ENCODE data around the gene ZNF33B. TPM values are rescaled to one million over a fixed set of nuclear protein-coding genes. Genes with fewer than 3 reads are reported as not detected.
A peak's percentile ranks its signal among the peaks of the same experiment; 100 is the strongest.

Gene ZNF33B
- total RNA-seq, 2 experiments from 2014 or later = 12.6 to 19.9 TPM

DNA sequence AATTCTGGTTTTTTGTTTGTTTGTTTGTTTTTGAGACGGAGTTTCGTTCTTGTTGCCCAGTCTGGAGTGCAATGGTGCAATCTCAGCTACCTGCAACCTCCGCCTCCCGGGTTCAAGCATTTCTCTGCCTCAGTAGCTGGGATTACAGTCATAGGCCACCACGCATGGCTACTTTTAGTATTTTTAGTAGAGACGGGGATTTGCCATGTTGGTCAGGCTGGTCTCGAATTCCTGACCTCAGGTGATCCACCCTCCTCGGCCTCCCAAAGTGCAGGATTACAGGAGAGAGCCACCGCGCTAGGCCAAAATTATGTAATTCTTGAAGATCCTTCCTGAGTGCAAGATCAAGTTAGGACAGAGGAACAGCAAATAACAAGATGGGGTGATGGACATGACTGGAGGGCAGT lies 719 bp downstream of the ZNF33B start:
- peaks cover 29% of the 10 kb centered on the region for H3K36me3 ChIP-seq (ENCODE audit: insufficient read depth, low read length)
- ChIA-PET POLR2A (no interaction called here), CTCF (ENCODE audit: unreplicated experiment) (no interaction called here)
- peak overlapping the region; percentile 76 for H3K4me3 ChIP-seq (ENCODE audit: low read depth, low read length, poor library complexity, severe bottlenecking)
- TF ChIP-seq, protein P1, sequence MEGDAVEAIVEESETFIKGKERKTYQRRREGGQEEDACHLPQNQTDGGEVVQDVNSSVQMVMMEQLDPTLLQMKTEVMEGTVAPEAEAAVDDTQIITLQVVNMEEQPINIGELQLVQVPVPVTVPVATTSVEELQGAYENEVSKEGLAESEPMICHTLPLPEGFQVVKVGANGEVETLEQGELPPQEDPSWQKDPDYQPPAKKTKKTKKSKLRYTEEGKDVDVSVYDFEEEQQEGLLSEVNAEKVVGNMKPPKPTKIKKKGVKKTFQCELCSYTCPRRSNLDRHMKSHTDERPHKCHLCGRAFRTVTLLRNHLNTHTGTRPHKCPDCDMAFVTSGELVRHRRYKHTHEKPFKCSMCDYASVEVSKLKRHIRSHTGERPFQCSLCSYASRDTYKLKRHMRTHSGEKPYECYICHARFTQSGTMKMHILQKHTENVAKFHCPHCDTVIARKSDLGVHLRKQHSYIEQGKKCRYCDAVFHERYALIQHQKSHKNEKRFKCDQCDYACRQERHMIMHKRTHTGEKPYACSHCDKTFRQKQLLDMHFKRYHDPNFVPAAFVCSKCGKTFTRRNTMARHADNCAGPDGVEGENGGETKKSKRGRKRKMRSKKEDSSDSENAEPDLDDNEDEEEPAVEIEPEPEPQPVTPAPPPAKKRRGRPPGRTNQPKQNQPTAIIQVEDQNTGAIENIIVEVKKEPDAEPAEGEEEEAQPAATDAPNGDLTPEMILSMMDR (conservative IDR thresholded peaks at IDR 0.05; ENCODE audit: low read length) = no peak
- no peak for TF ChIP-seq EZH2phosphoT487 (IDR thresholded peaks at IDR 0.05; ENCODE audit: borderline replicate concordance, low read depth, low read length)
- no peaks in the 10 kb centered on the region for H3K9me2 ChIP-seq (ENCODE audit: insufficient read depth, low read length)
- peak overlapping the region; percentile 86 for H3K4me2 ChIP-seq (ENCODE audit: low read length)
- peak overlapping the region; percentile 86 for H3K27ac ChIP-seq (ENCODE audit: low read depth, low read length, poor library complexity, severe bottlenecking)
- H3K9me3 ChIP-seq (ENCODE audit: low read length) = no peaks in the 10 kb centered on the region
- peaks cover 26% of the 10 kb centered on the region for H3K79me2 ChIP-seq (ENCODE audit: insufficient read depth, low read depth, low read length)
- DNase-seq (ENCODE audit: low spot score) = no peak
- no peaks in the 10 kb centered on the region for H4K20me1 ChIP-seq (ENCODE audit: insufficient read depth, low read length)
- peak overlapping the region; percentile 96 for H2AFZ ChIP-seq (ENCODE audit: low read length)
- intact Hi-C loops (cut with micrococcal nuclease; ENCODE audit: unreplicated experiment) = loop anchor here (1.0 to 10.0 kb wide), 3 partner anchors 85 to 497 kb away; partner anchors contain the start of genes BMS1 and CSGALNACT2
- H3K4me1 ChIP-seq (ENCODE audit: insufficient read depth, low read length, poor library complexity, severe bottlenecking) = peaks cover 20% of the 10 kb centered on the region
- BruUV-seq (replicated peaks) = no TSS peak

DNA sequence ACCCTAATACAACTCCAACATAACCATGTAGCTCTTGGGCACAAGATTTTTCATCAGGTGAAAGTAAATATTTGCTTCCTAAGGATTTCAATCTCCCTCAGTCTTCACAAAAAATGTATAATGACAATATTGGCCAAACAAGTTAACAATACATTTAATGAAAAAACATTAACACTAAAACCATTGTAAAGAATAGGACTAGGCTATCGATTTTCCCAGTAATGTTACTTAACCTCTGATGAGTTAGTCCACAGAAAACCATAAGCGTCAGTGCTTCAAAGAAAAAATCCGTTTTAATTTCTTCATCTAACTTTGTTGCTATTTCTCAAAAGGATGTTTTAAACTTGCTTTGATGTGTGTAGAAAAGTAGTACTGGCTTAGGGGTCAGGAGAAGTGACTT lies 1.2 kb downstream of the ZNF33B start:
- intact Hi-C loops (cut with micrococcal nuclease; ENCODE audit: unreplicated experiment) = loop anchor here (10.0 kb wide), 1 partner anchor 498 kb away; the partner anchor contains the start of gene CSGALNACT2
- Histone ChIP-seq H3K9me2 (ENCODE audit: insufficient read depth, low read length) (no peaks in the 10 kb centered on the region), H3K9me3 (ENCODE audit: low read length) (no peaks in the 10 kb centered on the region), H3K4me2 (ENCODE audit: low read length) (peak overlapping the region; percentile 86), H2AFZ (ENCODE audit: low read length) (peak overlapping the region; percentile 96; the same call in 1 of the 2 replicates), H3K36me3 (ENCODE audit: insufficient read depth, low read length) (peaks cover 34% of the 10 kb centered on the region), H4K20me1 (ENCODE audit: insufficient read depth, low read length) (no peaks in the 10 kb centered on the region), H3K4me1 (ENCODE audit: insufficient read depth, low read length, poor library complexity, severe bottlenecking) (peaks cover 20% of the 10 kb centered on the region), H3K27ac (ENCODE audit: low read depth, low read length, poor library complexity, severe bottlenecking) (peak overlapping the region; percentile 86), H3K4me3 (ENCODE audit: low read depth, low read length, poor library complexity, severe bottlenecking) (peak overlapping the region; percentile 76), H3K79me2 (ENCODE audit: insufficient read depth, low read depth, low read length) (peaks cover 26% of the 10 kb centered on the region)
- no peak for DNase-seq (ENCODE audit: low spot score)
- POLR2A ChIA-PET = no interaction called here
- CTCF ChIA-PET (ENCODE audit: unreplicated experiment) = no interaction called here
- TSS peak; percentile 65 for BruUV-seq (replicated peaks)
- TF ChIP-seq, protein P1 (conservative IDR thresholded peaks at IDR 0.05; ENCODE audit: low read length) = no peak
- no peak for TF ChIP-seq EZH2phosphoT487 (IDR thresholded peaks at IDR 0.05; ENCODE audit: borderline replicate concordance, low read depth, low read length)

DNA sequence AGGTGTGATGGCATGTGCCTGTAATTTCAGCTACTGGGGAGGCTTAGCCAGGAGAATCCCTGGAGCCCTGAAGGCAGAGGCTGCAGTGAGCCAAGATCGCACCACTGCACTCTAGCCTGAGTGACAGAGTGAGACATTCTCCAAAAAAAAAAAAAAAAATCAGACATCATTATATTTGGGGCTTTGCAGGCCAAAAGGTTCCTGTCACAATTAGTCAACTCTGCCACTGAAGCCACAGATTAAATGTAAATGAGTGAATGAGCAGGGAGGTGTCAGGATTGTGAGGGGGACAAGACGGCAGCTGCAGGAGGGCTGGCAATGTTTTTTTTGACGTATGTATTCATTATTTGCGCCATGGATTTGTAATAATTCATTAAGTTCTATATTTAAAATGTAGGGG lies 3.3 kb downstream of the ZNF33B start:
- DNase-seq (ENCODE audit: low spot score) = no peak
- H3K4me3 ChIP-seq (ENCODE audit: low read depth, low read length, poor library complexity, severe bottlenecking) = no peak overlapping the region
- H4K20me1 ChIP-seq (ENCODE audit: insufficient read depth, low read length) = no peaks in the 10 kb centered on the region
- no peak overlapping the region for H2AFZ ChIP-seq (ENCODE audit: low read length)
- H3K4me1 ChIP-seq (ENCODE audit: insufficient read depth, low read length, poor library complexity, severe bottlenecking) = peaks cover 20% of the 10 kb centered on the region
- BruUV-seq (replicated peaks) = no TSS peak
- H3K27ac ChIP-seq (ENCODE audit: low read depth, low read length, poor library complexity, severe bottlenecking) = no peak overlapping the region
- no peaks in the 10 kb centered on the region for H3K9me3 ChIP-seq (ENCODE audit: low read length)
- ChIA-PET POLR2A (no interaction called here), CTCF (ENCODE audit: unreplicated experiment) (no interaction called here)
- no peaks in the 10 kb centered on the region for H3K9me2 ChIP-seq (ENCODE audit: insufficient read depth, low read length)
- no peak overlapping the region for H3K4me2 ChIP-seq (ENCODE audit: low read length)
- peaks cover 26% of the 10 kb centered on the region for H3K79me2 ChIP-seq (ENCODE audit: insufficient read depth, low read depth, low read length)
- peaks cover 53% of the 10 kb centered on the region for H3K36me3 ChIP-seq (ENCODE audit: insufficient read depth, low read length)
- TF ChIP-seq EZH2phosphoT487 (IDR thresholded peaks at IDR 0.05; ENCODE audit: borderline replicate concordance, low read depth, low read length) = no peak
- TF ChIP-seq, protein P1 (conservative IDR thresholded peaks at IDR 0.05; ENCODE audit: low read length) = no peak
- intact Hi-C loops (cut with micrococcal nuclease; ENCODE audit: unreplicated experiment) = loop anchor here (10.0 kb wide), 1 partner anchor 500 kb away; the partner anchor contains the start of gene CSGALNACT2

Data from OCI-LY7 (cell line).